Transverse colon (tissue), 3 donors: ENCODE results near the gene PPM1L.

Experiments used
- CTCF ChIP-seq, 5 experiments: fragments of 200-600 bp in 3 of 5; fragments of 450-650 bp in 2 of 5; sonication (generic) in 3 of 5; IDR thresholded peaks; 1 replicate in 2 of 5; 2 replicates in 3 of 5; pipeline ENCODE4 v1.5.1; 2016 to 2017; ENCODE audit warnings: antibody characterized with exemption in 5 of 5, inconsistent platforms in 3 of 5, mild to moderate bottlenecking in 2 of 5, moderate library complexity in 1 of 5
- POLR2A ChIP-seq: fragments of 450-650 bp; IDR thresholded peaks from one replicate; pipeline ENCODE4 v1.6.1; 2016; ENCODE audit warnings: antibody characterized with exemption, mild to moderate bottlenecking, moderate library complexity

GRCh38 chr3:161100994-161101393, 345.0 kb downstream of the PPM1L start:
- TF ChIP-seq POLR2A (no peak), CTCF (IDR thresholded peaks at IDR 0.05) (no peak)
